ENCODE results near the gene ABR.

Gene ABR

GRCh38 chr17:1038459-1039122 lies 141.2 kb downstream of the ABR start:
- DNase-seq (ENCODE audit: low read depth in 1 of 2, low spot score in 1 of 2): no peak
- no peak for TF ChIP-seq REST (IDR thresholded peaks at IDR 0.05; ENCODE audit: insufficient replicate concordance, low read depth)
- TF ChIP-seq POLR2AphosphoS5 (IDR thresholded peaks at IDR 0.05; ENCODE audit: low read depth): no peak
- no peak for TF ChIP-seq GABPA (IDR thresholded peaks at IDR 0.05; ENCODE audit: low read depth)
- TF ChIP-seq SPI1 (IDR thresholded peaks at IDR 0.05; ENCODE audit: borderline replicate concordance, low read depth): no peak
- no peak for TF ChIP-seq CTCF (IDR thresholded peaks at IDR 0.05; ENCODE audit: insufficient read depth, low read length)
- H3K4me3 ChIP-seq (replicated peaks; ENCODE audit: insufficient read depth, low read length): no peak overlapping the region
- H3K27me3 ChIP-seq (ENCODE audit: insufficient read depth, poor library complexity, severe bottlenecking): no peaks in the 10 kb centered on the region
- no peak overlapping the region for H3K27ac ChIP-seq (replicated peaks)

GRCh38 chr17:1037238-1037879 lies 142.4 kb downstream of the ABR start:
- Histone ChIP-seq H3K27ac (replicated peaks) (no peak overlapping the region), H3K27me3 (ENCODE audit: insufficient read depth, poor library complexity, severe bottlenecking) (no peaks in the 10 kb centered on the region), H3K4me3 (replicated peaks; ENCODE audit: insufficient read depth, low read length) (no peak overlapping the region)
- no peak for DNase-seq (ENCODE audit: low read depth in 1 of 2, low spot score in 1 of 2)
- no peak for TF ChIP-seq POLR2AphosphoS5 (IDR thresholded peaks at IDR 0.05; ENCODE audit: low read depth)
- no peak for TF ChIP-seq CTCF (IDR thresholded peaks at IDR 0.05; ENCODE audit: insufficient read depth, low read length)
- no peak for TF ChIP-seq REST (IDR thresholded peaks at IDR 0.05; ENCODE audit: insufficient replicate concordance, low read depth)
- TF ChIP-seq SPI1 (IDR thresholded peaks at IDR 0.05; ENCODE audit: borderline replicate concordance, low read depth): no peak
- no peak for TF ChIP-seq GABPA (IDR thresholded peaks at IDR 0.05; ENCODE audit: low read depth)

- H3K27ac ChIP-seq (replicated peaks): no peak overlapping the region
- DNase-seq (ENCODE audit: low read depth in 1 of 2, low spot score in 1 of 2): no peak
- no peak overlapping the region for H3K4me3 ChIP-seq (replicated peaks; ENCODE audit: insufficient read depth, low read length)
- H3K27me3 ChIP-seq (ENCODE audit: insufficient read depth, poor library complexity, severe bottlenecking): no peaks in the 10 kb centered on the region
- TF ChIP-seq SPI1 (IDR thresholded peaks at IDR 0.05; ENCODE audit: borderline replicate concordance, low read depth) (no peak), GABPA (IDR thresholded peaks at IDR 0.05; ENCODE audit: low read depth) (no peak), POLR2AphosphoS5 (IDR thresholded peaks at IDR 0.05; ENCODE audit: low read depth) (no peak), CTCF (IDR thresholded peaks at IDR 0.05; ENCODE audit: insufficient read depth, low read length) (no peak)
Measured at GRCh38 chr17:1036845-1037237, 142.9 kb downstream of the ABR start.

All from HL-60 (cell line).